Measurements from ENCODE around the gene FOLR2.

Gene FOLR2

DNA sequence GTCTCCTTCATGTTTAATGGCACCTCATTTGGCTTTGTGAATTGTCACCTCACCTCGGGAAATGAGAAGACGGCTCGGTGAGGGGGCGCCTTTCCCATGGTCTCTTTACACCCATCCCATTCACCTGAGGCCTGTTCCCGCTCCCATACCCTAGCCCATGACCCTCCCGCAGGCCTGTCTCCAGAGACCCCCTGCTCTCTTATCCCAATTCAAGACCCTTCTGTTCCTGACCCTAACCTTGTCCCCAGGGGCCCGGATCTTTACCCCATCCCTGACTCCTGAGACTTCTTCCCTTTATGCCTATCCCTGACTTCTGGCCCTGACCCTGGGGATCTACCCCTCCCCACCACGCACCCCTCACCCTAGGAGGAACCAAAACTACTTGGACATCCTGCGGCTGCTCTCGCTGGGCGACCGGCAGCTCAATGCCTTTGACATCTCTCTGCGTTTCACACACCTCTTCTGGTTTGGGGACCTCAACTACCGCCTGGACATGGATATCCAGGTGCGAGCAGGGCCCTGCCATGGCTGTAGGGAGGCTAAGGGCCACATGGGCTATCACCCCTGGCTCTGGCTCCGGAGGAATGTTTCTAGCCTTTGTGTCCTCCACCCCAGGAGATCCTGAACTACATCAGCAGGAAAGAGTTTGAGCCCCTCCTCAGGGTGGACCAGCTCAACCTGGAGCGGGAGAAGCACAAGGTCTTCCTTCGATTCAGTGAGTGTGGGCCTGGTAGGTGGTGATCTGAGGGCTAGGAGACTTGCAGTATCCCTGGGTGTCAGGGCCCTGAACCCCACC is 15.9 kb downstream of the FOLR2 start:
- TF ChIP-seq, protein P1, sequence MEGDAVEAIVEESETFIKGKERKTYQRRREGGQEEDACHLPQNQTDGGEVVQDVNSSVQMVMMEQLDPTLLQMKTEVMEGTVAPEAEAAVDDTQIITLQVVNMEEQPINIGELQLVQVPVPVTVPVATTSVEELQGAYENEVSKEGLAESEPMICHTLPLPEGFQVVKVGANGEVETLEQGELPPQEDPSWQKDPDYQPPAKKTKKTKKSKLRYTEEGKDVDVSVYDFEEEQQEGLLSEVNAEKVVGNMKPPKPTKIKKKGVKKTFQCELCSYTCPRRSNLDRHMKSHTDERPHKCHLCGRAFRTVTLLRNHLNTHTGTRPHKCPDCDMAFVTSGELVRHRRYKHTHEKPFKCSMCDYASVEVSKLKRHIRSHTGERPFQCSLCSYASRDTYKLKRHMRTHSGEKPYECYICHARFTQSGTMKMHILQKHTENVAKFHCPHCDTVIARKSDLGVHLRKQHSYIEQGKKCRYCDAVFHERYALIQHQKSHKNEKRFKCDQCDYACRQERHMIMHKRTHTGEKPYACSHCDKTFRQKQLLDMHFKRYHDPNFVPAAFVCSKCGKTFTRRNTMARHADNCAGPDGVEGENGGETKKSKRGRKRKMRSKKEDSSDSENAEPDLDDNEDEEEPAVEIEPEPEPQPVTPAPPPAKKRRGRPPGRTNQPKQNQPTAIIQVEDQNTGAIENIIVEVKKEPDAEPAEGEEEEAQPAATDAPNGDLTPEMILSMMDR (IDR thresholded peaks at IDR 0.05) = no peak

DNA sequence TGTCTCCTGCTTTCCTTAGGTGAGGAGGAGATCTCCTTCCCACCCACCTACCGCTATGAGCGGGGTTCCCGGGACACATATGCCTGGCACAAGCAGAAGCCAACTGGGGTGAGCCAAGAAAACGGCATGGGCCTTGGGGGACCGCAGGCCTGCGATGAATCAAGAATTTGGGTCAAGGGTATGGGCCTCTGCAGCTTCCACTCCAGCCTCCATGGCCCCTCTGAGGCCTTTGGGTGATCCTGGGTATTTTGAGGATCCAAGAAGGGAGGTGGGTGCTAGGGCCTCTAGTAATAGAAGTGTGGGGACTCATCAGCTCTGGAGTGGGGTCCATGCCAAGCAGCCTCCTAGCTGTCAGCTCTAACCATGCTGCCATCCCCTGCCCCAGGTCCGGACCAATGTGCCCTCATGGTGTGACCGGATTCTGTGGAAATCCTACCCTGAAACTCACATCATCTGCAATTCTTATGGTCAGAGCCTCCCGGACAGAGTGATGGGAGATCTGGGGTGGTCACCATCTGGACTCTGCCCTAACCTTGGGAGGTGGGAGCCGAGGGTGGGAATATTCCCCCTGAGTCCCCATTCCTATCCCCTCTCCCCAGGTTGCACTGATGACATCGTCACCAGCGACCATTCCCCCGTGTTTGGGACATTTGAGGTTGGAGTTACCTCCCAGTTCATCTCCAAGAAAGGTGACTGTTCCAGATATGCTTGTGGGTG is 16.6 kb downstream of the FOLR2 start:
- TF ChIP-seq, protein P1 (IDR thresholded peaks at IDR 0.05) = no peak

DNA sequence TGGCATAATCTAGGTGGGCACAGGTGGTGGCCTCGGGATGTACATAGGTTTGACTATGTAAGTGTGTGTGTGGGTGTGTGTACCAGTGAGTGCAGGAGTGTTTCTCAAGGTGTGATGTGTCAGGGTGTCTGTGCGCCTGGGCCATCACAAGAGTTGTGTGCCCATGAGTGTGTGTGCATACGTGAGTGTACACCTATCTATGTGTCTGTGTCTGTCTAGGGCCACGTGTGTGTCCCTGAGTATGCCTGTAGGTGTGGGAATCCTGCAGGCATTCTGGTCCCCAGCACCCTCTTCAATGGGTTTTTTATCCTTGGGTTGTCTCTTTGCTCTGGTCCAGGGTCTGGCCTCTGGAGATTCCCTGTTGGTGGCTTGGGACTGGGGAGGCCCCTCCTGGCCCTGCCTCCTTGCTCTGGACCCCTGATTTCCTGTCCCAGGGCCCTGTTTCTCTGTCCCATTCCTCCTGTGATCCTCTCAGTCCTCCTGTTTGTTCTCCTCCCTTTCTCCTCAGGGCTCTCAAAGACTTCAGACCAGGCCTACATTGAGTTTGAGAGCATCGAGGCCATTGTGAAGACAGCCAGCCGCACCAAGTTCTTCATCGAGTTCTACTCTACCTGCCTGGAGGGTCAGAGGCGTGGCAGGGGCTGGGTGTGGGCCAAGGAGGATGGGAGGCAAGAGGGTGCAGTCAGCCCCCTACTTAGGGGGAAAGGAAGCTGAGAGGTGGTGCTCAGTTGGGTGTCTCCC is 17.3 kb downstream of the FOLR2 start:
- TF ChIP-seq, protein P1 (IDR thresholded peaks at IDR 0.05) = no peak

DNA sequence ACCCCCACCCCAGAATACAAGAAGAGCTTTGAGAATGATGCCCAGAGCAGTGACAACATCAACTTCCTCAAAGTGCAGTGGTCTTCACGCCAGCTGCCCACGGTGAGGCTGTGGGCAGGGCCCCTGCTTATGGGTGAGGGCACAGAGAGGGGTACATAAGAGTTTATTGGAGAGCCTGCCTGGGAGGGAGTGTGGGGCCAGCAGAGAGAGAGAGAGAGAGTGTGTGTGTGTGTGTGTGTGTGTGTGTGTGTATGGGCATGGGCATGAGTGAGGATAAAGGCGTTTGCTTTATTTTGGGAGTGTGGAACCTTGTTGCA is 17.9 kb downstream of the FOLR2 start:
- TF ChIP-seq, protein P1 (IDR thresholded peaks at IDR 0.05) = no peak

DNA sequence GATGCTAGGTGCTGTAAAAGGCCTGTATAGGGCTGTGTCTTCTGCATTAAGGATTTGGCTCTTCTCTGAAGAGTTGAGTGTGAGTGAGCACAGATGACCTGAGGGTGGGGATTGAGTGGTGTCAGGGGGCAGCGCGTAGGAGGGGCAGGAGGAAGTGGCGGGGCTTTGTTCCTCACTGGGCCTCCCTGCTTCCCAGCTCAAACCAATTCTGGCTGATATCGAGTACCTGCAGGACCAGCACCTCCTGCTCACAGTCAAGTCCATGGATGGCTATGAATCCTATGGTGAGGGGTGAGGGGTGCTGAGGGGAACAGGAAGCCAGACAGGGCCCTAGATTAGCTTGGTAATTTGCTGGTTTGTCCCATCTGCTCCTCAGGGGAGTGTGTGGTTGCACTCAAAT is 18.3 kb downstream of the FOLR2 start:
- TF ChIP-seq, protein P1 (IDR thresholded peaks at IDR 0.05) = no peak

DNA sequence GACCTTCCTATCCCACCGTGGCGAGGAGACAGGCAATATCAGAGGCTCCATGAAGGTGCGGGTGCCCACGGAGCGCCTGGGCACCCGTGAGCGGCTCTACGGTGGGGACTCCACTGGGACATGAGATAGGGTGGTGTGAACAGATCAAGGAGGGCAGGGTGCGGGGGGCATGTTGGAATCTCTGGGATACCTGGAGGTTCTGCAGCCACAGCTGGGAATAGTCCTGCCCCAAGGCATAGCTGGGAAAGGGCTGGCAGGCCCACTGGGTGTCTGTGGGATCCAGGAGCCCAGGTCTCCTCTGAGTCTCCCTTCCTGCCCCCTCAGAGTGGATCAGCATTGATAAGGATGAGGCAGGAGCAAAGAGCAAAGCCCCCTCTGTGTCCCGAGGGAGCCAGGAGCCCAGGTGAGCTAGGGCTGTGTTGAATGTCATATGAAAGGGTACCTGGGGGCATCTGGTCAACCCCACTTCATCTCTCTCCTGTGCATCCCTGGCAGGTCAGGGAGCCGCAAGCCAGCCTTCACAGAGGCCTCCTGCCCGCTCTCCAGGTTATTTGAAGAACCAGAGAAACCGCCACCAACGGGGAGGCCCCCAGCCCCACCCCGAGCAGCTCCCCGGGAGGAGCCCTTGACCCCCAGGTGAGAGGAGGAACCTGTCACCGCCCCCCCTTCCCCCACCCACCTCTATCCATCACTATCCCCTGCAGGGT is 18.9 kb downstream of the FOLR2 start:
- TF ChIP-seq, protein P1 (IDR thresholded peaks at IDR 0.05) = no peak

DNA sequence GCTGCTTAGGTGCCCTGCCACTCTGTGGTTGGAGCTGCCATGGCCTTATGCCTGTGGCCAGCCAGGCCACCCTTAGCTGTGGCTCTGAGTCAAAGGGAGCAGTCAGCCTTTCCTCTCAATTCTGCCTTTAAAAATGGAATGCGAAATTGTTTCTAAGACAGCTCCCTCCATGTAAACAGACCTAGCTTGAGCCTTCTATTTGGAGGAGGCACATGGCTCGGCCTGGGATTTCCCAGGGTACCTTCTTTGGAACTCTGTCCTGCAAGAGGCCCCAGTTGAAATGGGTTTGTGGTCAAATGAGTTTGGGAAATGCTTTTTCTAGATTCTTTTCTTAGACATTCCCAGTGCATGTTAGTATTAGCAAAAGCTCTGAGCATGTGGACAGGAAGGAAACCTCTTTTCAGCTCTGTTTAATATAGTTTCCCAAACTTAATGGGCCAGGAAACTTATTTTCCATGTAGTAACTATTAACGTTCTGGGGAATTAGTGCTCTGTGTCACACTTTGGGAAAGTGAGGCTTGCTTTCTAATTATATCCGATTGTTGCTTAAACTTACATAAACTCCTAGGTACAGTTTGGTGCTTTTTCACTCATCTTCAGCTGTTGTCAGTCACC is 19.6 kb downstream of the FOLR2 start:
- TF ChIP-seq, protein P1 (IDR thresholded peaks at IDR 0.05) = no peak
